AG10803 (cell line): ENCODE measurements around the gene NHS.

Experiments
- DNase-seq: peaks from one replicate; pipeline ENCODE4 v3.0.0; 2010; ENCODE audit warnings: low read depth
- H3K4me3 ChIP-seq: 2 replicates; pipeline ENCODE4 v1.5.1; 2011; ENCODE audit warnings: mild to moderate bottlenecking, low read length, control low read depth
- CTCF ChIP-seq: conservative IDR thresholded peaks from 2 replicates; pipeline ENCODE4 v1.5.1; 2011; ENCODE audit warnings: mild to moderate bottlenecking, low read length, control low read depth, inconsistent platforms

NHS gene

GRCh38 chrX:17471861-17472260 is 96.9 kb downstream of the NHS start:
- H3K4me3 ChIP-seq, result no peak overlapping the region
- no peak for DNase-seq
- TF ChIP-seq CTCF, result no peak

- DNase-seq, result no peak
- TF ChIP-seq CTCF, result no peak
- no peak overlapping the region for H3K4me3 ChIP-seq
Observed at GRCh38 chrX:17472424-17472823, 97.4 kb downstream of the NHS start.

DNA sequence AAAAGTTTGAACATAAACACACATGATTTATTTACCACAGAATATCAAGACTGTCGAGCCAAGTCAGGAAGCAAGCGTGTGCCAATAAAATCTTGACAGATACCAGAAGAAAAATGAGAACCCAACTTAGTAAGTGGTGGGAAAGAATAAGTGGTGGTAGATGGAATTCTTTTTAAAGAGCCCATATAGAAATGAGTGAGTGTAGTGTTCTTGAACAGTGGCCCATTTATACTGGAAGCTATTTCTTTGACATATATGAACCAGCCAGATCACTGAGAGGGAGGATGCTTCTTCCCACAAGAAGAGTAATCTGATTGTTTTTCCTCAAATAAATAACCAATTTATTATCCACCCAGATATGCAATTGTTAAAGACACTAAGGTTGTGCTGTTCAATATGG is 98.0 kb downstream of the NHS start:
- TF ChIP-seq CTCF, result no peak
- no peak for DNase-seq
- no peak overlapping the region for H3K4me3 ChIP-seq

DNA sequence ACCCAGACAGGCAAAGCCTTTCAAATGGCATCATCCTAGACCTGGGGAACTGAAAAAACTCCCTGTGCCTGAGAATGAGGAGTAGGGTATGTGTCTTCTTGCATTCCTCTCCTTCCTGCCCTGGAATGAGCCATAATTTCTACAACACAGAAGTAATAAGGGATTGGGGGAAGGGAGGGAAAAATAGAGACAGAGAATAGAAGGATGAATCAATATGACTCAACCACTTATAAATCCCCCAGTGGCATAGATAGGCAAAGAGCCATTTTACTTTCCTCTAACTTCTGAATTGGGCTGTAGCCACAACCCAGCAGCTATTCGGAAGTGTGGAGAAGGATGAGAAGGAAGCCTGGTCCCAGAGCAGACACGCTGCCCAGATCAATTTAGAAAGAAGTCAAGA is 99.9 kb downstream of the NHS start:
- DNase-seq, result peak; percentile 67
- TF ChIP-seq CTCF, result no peak
- no peak overlapping the region for H3K4me3 ChIP-seq

- DNase-seq, result peak; percentile 50
- TF ChIP-seq CTCF, result no peak
- H3K4me3 ChIP-seq, result no peak overlapping the region
Observed at GRCh38 chrX:17475449-17476217, 100.6 kb downstream of the NHS start.

DNA sequence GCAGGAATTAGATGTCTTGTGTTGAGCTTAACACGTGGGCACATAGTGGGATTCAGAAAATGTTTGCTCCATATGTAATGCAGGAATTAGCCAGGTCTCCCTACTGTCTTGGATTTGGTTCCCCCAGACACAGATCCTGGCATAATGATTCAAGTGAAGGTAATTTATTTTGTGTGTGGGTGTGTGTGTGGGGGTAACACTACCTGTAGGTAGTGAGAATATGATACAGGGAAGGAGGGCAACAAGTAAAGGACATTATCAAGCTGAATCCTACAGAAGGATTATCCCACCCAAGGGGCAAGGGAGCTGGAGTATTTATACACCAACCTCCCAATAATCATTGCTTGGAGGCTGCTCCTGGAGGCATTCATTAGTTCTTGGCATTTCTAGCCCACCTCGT is 101.4 kb downstream of the NHS start:
- H3K4me3 ChIP-seq, result no peak overlapping the region
- no peak for TF ChIP-seq CTCF
- no peak for DNase-seq

DNA sequence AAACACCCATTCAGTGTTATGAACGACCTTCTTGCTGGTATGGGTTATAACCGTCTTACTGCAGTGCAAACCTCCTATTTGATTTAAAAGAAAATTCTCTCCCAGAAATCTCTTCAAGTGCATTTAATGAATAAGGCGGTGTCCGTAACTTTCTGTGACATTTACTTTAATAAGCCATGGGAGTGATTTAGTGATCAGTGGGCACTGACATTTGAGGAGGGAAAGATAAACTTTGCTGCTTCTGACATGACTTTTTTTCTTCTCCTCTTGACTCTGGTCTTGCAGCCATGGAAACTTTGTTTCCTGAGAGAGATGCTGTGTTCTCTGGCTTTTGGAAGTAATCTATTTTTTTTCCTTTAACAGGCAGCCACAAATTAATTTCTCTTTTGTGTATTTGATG is 106.1 kb downstream of the NHS start:
- no peak overlapping the region for H3K4me3 ChIP-seq
- DNase-seq, result no peak
- TF ChIP-seq CTCF, result no peak
